ENCODE data around the gene PSAPL1. TPM values are rescaled to one million over a fixed set of nuclear protein-coding genes. Genes with fewer than 3 reads are reported as not detected.
"Not testable (repeated sequence)": the region's sequence is repeated elsewhere in the genome, so short reads cannot be mapped to it uniquely, and the experiment has no call there.

The PSAPL1 gene
- total RNA-seq, 2 donors from 2014 or later: not detected

DNA sequence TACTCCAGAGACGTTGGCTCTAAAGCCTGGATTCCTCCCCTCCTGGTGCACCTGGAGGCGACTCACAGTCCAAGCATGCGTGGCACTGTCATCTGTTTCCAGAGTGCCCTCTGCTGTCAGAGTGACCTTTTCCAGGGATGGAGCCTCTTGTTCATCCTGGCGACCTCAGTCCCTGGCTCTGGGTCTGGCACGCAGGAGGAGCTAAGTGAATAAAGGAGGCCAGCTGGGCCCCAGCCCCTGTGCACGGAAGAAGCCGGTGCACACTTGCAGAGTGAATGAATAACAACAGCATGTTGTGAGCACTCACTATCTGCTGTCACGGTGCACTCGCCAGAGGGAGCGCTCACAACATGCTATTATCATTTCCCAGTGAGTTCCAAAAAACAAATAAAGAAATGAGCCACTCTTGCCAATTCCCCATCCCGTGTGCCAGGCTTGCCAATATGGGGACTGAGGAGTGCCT is 27.8 kb upstream of the PSAPL1 start:
- DNase-seq (ENCODE audit: low spot score): no peak
- intact Hi-C loops (cut with DNase I): loop anchor here (5.0 to 10.0 kb wide), 2 partner anchors 260 to 262 kb away; no protein-coding TSS in a partner anchor

DNA sequence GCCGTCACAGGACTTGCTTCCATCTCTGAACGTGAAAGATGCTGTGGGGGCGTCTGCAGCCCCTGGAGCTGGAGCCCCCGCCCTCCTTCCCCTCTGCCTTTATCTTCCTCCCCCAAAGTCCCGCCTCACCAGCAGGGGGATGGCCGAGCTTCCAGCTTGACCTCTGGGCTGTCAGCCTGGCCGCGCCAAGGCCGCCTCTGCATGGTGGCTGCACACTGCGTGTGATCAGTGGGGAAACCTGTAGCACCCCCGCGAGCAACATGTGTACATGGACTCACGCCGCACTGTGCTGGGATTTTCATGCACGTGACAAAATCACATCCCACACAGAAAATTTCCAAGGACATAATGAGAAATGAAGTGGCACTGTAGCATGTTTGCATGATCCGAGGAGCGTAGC is 26.5 kb upstream of the PSAPL1 start:
- DNase-seq (ENCODE audit: low spot score): no peak
- intact Hi-C loops (cut with DNase I): loop anchor here (5.0 to 10.0 kb wide), 2 partner anchors 261 to 264 kb away; no protein-coding TSS in a partner anchor

DNA sequence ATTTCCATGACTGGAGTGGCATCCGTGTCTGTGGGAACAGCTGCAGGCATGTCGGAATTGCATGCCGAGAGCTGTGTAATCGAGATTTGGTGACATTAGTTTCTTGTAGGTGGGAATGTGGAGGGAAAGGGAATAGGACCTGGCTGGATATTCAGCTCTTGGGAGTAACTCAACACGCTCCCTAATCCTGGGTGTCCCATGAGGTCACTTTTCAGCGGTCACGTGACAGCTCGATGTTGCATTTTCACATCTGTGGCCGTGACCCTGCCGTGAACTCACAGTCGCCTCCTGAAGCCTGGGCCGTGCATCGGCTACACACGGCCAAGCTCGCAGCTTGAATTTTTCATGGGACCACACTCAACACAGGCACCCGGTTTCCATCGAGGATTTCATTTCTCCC is 25.8 kb upstream of the PSAPL1 start:
- intact Hi-C loops (cut with DNase I): loop anchor here (5.0 to 10.0 kb wide), 2 partner anchors 262 to 264 kb away; no protein-coding TSS in a partner anchor
- DNase-seq (ENCODE audit: low spot score): no peak

DNA sequence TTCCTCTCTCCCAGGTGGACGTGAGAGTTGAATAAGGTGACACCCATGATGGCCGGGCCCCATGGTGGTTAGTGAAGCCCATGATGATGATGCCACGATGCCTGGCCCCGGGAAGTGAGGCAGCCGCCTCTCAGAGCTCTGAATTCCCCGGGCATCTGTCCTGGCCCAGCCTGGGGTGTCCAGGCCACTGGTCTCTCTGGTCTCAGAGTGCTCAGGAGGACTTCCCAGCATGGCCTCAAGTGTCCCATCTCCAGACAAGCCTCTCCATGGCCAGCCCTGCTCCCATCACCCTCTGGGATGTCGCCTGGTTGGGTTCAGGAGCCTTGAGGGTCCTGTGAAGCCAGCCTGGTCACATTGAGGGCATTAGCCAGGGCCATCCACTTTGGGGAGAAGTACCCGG is 24.7 kb upstream of the PSAPL1 start:
- intact Hi-C loops (cut with DNase I): no loop called here
- DNase-seq (ENCODE audit: low spot score): no peak

DNA sequence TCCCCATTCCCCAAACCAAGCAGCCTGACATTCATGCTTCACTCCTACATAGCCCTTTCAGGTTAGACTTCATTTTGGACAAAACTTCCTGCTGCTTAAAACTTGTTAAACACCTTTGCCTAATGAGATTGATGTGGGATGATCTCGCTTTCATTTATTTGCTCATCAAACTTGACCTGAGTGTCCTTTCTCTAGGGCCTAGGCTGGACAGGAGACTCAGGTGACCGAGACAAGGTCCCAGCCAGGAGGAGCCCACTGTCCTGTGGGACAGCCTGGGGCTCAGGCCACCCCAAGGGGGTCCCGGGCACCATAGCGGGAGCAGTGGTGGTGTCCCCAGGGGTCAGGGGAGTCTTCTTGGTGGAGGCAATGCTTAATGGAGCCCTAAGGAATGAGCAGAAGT is 23.7 kb upstream of the PSAPL1 start:
- no peak for DNase-seq (ENCODE audit: low spot score)
- intact Hi-C loops (cut with DNase I): no loop called here

DNA sequence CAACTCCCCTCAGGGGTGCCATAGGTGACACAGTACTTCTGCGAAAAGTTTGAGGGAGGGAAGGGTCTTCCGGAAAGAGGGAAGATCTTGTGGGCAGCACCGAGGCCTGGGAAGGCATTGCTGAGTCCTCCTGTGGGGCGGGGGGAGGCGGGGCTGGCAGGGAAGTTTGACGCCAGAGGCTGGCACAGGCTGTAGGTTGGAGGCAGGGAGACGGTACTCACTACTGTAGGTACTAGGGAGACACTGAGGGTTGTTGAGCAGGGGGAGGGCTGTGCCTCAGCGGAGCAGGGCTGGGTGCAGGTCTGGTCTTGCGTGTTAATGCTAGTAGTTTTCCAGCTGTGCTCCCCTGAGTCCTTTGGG is 23.3 kb upstream of the PSAPL1 start:
- intact Hi-C loops (cut with DNase I): no loop called here
- no peak for DNase-seq (ENCODE audit: low spot score)

DNA sequence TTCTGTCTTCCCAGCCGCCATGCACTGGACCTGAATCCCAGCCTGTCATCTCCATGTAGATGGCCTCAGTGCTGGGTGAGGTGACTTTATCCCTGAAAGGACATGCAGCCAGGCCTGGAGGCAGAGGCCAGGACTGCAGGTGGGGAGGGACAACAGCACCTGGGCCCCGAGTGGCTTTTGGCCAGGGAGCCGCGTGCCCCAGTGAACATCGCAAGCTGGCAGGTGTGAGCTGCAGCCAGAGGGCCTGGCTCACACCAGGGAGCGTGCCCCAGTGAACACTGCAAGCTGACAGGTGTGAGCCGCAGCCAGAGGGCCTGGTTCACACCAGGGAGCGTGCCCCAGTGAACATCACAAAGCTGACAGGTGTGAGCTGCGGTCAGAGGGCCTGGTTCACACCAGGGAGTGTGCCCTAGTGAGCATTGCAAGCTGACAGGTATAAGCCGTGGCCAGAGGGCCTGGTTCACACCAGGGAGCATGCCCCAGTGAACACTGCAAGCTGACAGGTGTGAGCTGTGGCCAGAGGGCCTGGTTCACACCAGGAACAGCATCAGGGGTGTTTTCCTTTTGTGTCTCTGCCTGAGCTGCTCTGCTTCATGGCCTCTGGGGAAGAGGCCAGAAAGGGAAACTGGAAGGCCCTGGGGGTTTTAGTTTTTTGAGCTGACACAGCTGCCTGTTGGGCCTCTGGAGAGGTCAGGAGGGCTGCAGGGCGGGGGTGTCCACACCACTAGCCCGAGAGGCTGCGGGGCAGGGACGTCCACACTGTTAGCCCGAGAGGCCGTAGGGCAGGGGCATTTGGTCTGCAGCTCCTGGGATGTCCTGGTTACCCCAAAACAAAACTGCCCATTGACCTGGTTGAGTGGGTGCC is 22.7 kb upstream of the PSAPL1 start:
- DNase-seq (ENCODE audit: low spot score): no peak
- intact Hi-C loops (cut with DNase I): no loop called here

DNA sequence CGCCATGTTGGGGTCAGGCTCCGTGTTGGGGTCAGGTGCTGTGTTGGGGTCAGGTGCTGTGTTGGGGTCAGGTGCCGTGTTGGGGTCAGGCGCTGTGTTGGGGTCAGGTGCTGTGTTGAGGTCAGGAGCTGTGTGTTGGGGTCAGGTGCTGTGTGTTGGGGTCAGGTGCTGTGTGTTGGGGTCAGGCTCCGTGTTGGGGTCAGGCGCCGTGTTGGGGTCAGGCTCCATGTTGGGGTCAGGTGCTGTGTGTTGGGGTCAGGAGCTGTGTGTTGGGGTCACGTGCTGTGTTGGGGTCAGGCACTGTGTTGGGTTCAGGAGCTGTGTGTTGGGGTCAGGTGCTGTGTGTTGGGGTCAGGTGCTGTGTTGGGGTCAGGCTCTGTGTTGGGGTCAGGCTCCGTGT is 18.1 kb upstream of the PSAPL1 start:
- intact Hi-C loops (cut with DNase I); DNase-seq (ENCODE audit: low spot score): not testable (repeated sequence)

DNA sequence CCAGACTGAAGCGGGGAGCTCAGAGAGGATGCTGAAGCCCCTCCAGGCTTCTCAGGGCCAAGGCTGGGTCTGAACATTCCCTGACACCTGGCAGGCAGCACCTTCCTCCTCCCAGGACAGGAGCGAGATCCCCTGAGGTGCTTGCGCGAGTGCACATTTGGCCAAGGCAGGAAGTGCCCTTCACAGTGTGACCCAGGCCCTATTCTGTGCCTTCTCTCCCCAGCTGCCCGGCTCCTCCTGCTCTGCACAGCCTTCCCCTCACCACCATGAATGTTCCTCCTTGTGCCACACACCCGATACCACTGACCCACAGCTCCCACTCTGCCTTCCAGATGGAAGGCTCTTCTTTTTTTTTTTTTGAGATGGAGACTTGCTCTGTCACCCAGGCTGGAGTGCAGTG is 17.1 kb upstream of the PSAPL1 start:
- no peak for DNase-seq (ENCODE audit: low spot score)
- intact Hi-C loops (cut with DNase I): loop anchor here in 1 of 2 donors (1.0 kb wide), 1 partner anchor 169 kb away; no protein-coding TSS in a partner anchor

DNA sequence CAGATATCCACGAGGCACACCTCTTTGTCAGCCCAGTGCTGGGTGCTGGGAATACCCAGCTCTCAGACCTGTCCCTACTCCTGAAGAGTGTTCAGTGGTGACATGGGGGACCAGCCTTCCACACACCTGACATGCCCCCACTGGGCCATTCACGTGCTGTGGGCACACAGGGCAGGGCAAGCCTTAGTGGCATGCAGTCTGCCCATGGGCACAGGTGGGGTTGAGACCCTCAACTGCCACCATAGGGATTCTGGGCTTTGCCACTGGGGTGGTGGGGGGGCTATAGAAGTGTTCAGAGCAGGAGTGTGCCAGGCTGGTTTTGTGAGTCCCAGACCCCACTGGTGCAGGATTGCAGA is 16.7 kb upstream of the PSAPL1 start:
- DNase-seq (ENCODE audit: low spot score): no peak
- intact Hi-C loops (cut with DNase I): loop anchor here in 1 of 2 donors (1.0 kb wide), 1 partner anchor 169 kb away; no protein-coding TSS in a partner anchor

DNA sequence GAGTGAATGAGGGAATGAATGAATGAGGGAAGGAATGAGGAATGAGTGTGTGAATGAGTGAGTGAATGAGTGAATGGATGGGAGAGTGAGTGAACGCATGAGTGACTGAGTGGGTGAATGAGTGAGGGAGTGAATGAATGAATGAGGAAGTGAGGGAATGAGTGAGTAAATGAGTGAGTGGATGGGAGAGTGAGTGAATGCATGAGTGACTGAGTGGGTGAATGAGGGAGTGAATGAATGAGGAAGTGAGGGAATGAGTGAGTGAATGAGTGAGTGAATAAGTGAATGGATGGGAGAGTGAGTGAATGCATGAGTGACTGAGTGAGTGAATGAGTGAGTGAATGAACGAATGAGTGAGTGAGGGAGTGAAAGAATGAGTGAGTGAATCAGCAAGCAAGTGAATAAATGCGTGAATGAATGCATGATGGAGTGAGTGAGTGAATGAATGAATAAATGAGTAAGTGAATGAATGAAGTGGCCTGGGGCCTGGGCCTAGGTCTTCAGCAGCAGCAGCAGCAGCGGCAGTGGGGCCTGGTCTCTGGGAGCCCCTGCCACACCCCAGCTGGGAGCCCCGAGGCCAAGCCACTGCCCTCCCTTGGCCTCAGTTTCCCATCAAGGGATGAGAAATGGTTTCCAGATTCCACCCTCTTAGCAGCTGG is 16.2 kb upstream of the PSAPL1 start:
- no peak for DNase-seq (ENCODE audit: low spot score)
- intact Hi-C loops (cut with DNase I): loop anchor here in 1 of 2 donors (1.0 kb wide), 1 partner anchor 169 kb away; no protein-coding TSS in a partner anchor

DNA sequence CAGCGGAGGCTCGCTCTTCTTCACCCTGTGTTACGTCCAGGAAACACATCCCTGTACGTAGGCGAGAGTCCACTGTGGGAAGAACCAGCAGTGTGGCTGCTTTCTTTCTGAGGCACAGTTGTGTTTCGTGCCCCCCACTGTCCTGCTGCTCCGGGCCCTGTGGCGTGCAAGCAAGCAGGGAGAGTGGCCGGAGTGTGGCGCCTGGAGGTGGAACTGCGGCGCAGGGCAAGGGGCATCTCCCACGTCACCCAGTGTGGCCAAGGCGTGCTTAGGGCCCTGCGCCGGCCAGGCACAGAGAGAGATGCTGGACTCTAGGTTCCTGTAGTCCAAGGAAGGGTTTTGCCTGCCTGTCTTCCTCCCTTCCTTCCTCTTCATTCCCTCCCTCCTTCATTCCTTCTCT is 13.3 kb upstream of the PSAPL1 start:
- intact Hi-C loops (cut with DNase I): no loop called here
- no peak for DNase-seq (ENCODE audit: low spot score)

DNA sequence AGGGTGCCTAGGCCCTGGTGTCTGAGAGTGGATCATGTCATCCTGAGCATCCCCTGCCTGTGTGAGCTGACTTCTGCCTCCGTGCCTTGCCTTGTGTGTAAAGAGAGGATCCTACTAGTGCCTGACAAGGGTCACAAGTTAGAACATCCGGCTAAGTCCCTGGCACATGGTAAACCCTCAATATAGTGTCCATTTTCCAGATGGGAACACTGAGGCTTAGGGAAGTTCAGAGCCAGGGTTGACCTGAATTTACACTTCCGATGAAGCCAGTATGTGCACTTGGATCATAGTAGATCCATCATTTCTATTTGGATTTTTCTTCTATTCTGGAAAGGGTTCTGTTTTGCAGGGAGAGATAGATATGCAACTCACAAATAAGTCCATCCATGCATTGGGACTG is 12.5 kb upstream of the PSAPL1 start:
- DNase-seq (ENCODE audit: low spot score): no peak
- intact Hi-C loops (cut with DNase I): no loop called here

DNA sequence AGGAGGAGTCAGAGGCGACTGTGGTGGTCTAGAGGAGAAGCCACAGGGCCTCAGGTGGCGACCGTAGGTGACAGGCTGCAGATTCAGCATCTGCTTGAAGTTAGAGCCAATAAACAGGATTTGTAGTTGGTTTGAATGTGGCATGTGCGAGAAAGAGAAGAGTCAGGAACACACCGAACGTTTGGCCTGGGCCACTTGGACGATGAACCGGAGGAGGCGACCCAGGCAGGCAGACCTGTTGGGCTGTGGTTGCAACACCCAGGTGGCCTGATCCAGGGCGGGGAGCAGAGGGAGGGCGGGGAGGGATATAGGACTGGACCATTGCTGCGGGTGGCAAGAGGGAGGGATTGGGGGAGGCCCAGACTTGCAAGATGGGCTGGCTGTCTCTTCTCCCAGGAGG is 10.0 kb upstream of the PSAPL1 start:
- DNase-seq (ENCODE audit: low spot score): no peak
- intact Hi-C loops (cut with DNase I): no loop called here

DNA sequence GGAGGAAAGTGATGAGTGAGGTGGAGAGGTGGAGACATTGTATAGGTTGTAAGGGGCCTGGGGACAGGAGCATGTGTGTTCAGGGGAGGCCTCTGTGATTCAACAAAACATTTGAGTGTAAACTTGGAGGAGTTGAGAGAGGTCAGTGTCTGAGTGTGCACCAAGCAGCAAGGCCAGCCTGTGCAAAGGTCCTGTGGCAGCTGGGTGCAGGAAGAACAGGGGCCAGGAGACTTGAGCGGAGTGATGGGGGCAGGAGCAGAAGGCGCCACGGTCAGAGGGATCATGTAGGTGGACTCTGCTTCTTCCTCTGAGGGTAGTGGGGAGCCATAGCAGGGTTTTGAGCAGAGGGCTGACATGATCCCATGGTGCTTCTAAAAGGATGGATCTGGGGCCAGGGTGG is 9.6 kb upstream of the PSAPL1 start:
- no peak for DNase-seq (ENCODE audit: low spot score)
- intact Hi-C loops (cut with DNase I): no loop called here

DNA sequence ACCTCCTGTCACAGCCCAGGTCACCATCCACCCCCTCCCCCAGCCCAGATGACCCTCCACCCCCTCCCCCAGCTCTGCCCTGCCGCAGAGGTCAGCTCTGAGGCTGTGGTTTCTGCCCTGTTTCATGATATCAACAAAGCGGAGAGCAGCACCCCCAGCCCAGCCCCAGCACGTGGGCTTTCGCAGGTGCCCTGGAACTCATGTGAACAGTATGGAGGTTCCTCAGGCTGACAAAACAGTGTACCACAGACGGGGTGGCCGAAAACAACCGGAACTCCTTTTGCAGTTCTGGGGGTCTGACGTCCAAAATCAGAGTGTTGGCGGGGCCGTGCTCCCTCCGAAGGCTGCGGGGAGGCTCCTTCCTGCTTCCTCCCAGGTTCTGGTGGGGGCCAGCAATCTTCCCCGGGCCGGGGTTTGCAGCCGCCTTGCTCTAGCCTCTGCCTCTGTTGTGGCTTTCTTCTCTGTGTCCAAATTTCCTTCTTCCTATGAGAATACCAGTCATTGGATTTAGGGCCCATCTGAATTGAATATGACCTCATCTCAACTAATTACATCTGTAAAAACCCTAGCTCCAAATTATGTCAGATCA is 7.9 kb upstream of the PSAPL1 start:
- intact Hi-C loops (cut with DNase I): no loop called here

DNA sequence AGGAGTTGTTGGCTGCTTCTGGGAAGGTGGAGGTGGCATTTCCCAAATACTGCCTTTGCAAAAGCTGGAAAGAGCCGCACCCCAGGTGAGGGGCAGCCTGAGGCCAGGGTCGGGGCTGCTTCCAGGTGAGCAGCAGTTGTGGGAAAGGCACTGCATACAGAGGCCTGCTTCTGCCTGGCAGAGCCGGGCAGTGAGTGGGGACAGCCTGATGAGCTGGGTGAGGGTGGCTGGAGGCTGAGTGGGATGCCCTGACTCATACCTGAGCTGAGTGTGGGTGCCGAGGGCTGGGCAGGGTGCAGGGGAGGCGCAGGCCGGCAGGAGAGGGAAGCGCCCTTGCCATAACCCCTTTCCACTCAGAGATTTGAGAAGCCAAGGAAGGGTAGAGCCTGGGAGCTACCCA is 6.5 kb upstream of the PSAPL1 start:
- intact Hi-C loops (cut with DNase I): no loop called here
- no peak for DNase-seq (ENCODE audit: low spot score)

More for the DNA sequence above, 7.9 kb upstream of the PSAPL1 start:
- no peak for DNase-seq (ENCODE audit: low spot score)

DNA sequence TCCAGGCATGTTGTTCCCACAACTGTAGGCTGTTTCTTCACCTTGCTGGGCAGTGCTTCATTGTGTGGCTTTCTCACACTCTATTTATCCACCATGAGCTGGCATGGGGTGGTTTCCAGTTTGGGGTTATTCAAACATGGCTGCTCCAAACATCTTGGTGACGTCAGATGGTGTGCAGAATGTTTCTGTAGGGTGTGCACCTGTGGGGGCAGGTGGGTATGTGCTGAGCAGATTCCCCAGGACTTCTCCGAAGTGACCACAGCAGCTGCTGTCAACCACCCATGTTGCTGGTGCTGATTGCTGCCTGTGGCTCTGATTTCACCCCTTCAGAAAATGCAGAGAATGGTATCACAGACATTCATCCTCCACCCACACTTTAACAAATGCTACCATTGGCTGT is 5.0 kb upstream of the PSAPL1 start:
- intact Hi-C loops (cut with DNase I): no loop called here
- no peak for DNase-seq (ENCODE audit: low spot score)

DNA sequence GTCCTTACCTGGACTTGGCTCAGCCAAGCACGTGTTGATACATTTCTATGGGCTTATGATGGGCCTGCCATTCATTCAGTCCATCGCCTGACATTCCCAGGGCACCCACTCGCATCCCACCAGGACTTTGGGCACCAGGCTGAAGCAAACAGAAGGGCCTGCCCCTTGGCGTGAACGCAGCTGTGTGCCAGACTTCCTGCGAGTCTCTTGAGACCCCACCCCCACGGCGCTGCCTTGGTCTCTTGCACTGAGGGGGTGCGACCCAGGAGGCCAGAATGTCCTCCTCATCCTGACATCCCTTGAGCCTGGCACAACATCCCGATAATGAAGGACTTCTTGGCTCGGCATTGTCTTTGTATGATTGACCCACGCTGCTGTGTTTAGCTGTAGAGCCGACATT is 1.5 kb upstream of the PSAPL1 start:
- intact Hi-C loops (cut with DNase I): no loop called here
- no peak for DNase-seq (ENCODE audit: low spot score)

DNA sequence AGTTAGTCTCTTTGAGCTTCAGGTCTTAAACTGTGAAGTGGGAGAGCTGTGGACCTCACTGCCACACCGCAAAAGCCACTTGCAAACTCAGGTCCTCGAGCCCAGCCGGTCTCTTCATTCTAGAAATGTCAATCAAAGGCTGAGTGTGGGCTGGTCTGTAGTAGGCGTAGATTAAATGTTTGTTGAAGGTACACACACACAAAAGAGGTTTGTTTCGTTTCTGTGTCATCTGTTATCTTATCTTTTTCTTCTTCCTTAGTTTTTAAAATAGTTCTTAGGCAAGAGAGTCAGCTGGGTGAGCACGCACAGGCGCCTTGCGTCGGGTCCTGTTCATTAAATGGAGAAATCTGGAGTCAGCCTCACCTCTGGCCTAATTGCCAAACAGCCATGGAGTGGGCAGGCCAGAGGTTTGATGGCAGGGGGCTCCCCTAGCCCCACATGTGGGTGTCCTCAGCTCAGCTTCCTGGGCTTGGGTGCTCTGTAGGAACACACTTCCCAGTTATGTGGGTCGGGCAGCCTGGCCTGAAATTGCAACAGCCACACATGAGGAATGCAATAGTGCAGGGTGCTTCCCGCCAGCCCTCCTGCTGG is 836 bp upstream of the PSAPL1 start:
- intact Hi-C loops (cut with DNase I): no loop called here
- DNase-seq (ENCODE audit: low spot score): no peak
